Uterus (tissue), 4 donors: ENCODE measurements around the gene STC2. TPM values are rescaled to one million over a fixed set of nuclear protein-coding genes. Genes with fewer than 3 reads are reported as not detected.

Source experiments
- DNase-seq, 2 donors: peaks; one replicate each; pipeline ENCODE4 v3.0.0-alpha.2; 2019 to 2020
- H3K27ac ChIP-seq, 2 donors: fragments of 200-600 bp; sonication (generic); 1 replicate in 1 of 2; 2 replicates in 1 of 2; pipeline ENCODE4 v1.5.1; 2016 to 2018
- H3K27me3 ChIP-seq, 2 donors: fragments of 200-600 bp; sonication (generic); one replicate each; pipeline ENCODE4 v1.5.1; 2018 to 2019; ENCODE audit warnings: control low read depth in 1 of 2
- H3K36me3 ChIP-seq, 2 donors: fragments of 200-600 bp; sonication (generic); one replicate each; pipeline ENCODE4 v1.5.1; 2019; ENCODE audit warnings: control low read depth in 1 of 2
- H3K4me1 ChIP-seq, 2 donors: fragments of 200-600 bp; sonication (generic); one replicate each; pipeline ENCODE4 v1.5.1; 2018 to 2019; ENCODE audit warnings: control low read depth in 1 of 2
- H3K4me3 ChIP-seq, 2 donors: fragments of 200-600 bp; sonication (generic); 1 replicate in 1 of 2; 2 replicates in 1 of 2; pipeline ENCODE4 v1.5.1; 2018 to 2019; ENCODE audit warnings: mild to moderate bottlenecking in 1 of 2
- H3K9me3 ChIP-seq, 2 donors: fragments of 200-600 bp; sonication (generic); one replicate each; pipeline ENCODE4 v1.5.1; 2019; ENCODE audit warnings: control low read depth in 1 of 2
- CTCF ChIP-seq, 4 experiments: fragments of 200-600 bp in 2 of 4; fragments of 450-650 bp in 2 of 4; sonication (generic) in 2 of 4; IDR thresholded peaks; one replicate each; pipeline ENCODE4 v1.5.1; 2016 to 2019; ENCODE audit warnings: antibody characterized with exemption in 4 of 4, mild to moderate bottlenecking in 2 of 4, moderate library complexity in 1 of 4
- POLR2A ChIP-seq, 2 donors: fragments of 450-650 bp; IDR thresholded peaks; one replicate each; pipeline ENCODE4 v1.6.1; 2016; ENCODE audit warnings: antibody characterized with exemption in 2 of 2, mild to moderate bottlenecking in 1 of 2, moderate library complexity in 1 of 2
- intact Hi-C: fragments of 100-400 bp; cut with DNase I; formaldehyde crosslinking; loops from one replicate; pipeline ENCODE4 v1.15.1; 2023; ENCODE audit warnings: low total_unique reads
- total RNA-seq, 4 donors: library from RNA; depleted of rRNA in 3 of 4; stranded (reverse); fragments of >200 nt in 3 of 4; gene quantifications; one replicate each; pipeline versions ENCODE4 v1.1.0 to v1.2.4, GENCODE V29; 2014 to 2023
- donor health status: DM: yes; HTN: yes; CAD: no.

Gene STC2
- total RNA-seq, 4 donors from 2014 or later: 0.26 to 3.4 (median 1.5) TPM; not detected in 1

- no peak for DNase-seq
- no peak for TF ChIP-seq POLR2A (IDR thresholded peaks at IDR 0.05)
- TF ChIP-seq CTCF (IDR thresholded peaks at IDR 0.05): no peak
- Histone ChIP-seq H3K4me1 (peaks cover 0 to 21% of the 10 kb centered on the region in 2 donors), H3K27ac (peak overlapping the region; percentile 34 to 47), H3K27me3 (peaks cover 0 to 12% of the 10 kb centered on the region in 2 donors), H3K9me3 (no peaks in the 10 kb centered on the region), H3K4me3 (peak overlapping the region in 1 of 2 donors; percentile 2), H3K36me3 (no peaks in the 10 kb centered on the region)
- intact Hi-C loops: no loop called here
Observed at GRCh38 chr5:173323799-173324114, 4.5 kb downstream of the STC2 start.

GRCh38 chr5:173323106-173323798 lies 5.0 kb downstream of the STC2 start:
- TF ChIP-seq POLR2A (IDR thresholded peaks at IDR 0.05): no peak
- TF ChIP-seq CTCF (IDR thresholded peaks at IDR 0.05): no peak
- no peak for DNase-seq
- intact Hi-C loops: no loop called here
- Histone ChIP-seq H3K27me3 (peaks cover 0 to 10% of the 10 kb centered on the region in 2 donors), H3K4me3 (no peak overlapping the region), H3K27ac (peak overlapping the region; percentile 34 to 47), H3K9me3 (no peaks in the 10 kb centered on the region), H3K36me3 (no peaks in the 10 kb centered on the region), H3K4me1 (peaks cover 0 to 17% of the 10 kb centered on the region in 2 donors)

DNA sequence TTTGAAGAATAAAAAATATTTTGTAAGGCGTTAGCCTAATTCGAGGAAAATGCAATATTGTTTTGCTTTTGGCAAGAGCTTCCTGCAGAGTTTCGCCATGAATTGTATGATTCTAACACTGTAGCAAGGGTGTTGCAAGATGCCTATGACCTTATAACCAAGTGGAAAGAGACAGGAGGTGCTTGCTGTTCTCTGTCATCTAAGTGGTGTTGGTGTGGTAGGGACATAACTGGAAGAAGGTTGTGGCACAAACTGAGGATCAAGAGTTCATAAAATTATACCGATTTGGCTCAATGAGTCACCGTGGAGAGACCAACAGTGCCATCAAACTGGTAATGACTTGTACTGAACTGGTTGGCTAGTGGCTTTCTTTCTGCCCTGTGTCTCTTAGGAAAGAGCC lies 6.3 kb downstream of the STC2 start:
- Histone ChIP-seq H3K4me1 (peaks cover 0 to 5% of the 10 kb centered on the region in 2 donors), H3K27ac (no peak overlapping the region)
- intact Hi-C loops: no loop called here

DNA sequence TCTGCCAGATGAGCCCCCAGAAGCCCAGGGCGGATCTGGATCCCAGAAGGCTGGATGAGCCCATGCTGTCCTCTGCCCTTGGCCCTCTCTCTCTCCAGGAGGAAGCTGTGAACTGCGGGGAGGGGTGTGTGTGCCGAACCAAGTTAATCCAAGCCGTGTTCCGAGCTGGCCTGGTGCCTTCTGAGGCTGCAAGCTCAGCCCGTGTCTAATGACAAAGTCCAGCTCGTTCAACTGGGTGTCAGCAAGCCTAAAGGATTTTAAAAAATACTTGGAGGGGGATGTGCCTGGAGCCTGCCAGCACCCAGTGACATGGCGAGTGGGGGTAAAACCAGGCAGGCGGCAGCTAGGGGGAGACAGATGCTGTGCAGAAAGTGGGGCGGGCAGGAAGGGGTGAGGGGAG lies 8.0 kb downstream of the STC2 start:
- Histone ChIP-seq H3K4me1 (peaks cover 0 to 8% of the 10 kb centered on the region in 2 donors), H3K4me3 (no peak overlapping the region), H3K27me3 (no peaks in the 10 kb centered on the region), H3K36me3 (no peaks in the 10 kb centered on the region), H3K27ac (peak overlapping the region; percentile 2 to 34), H3K9me3 (no peaks in the 10 kb centered on the region)
- DNase-seq: peak in 1 of 2 donors; percentile 62
- intact Hi-C loops: no loop called here
- TF ChIP-seq CTCF (IDR thresholded peaks at IDR 0.05) (no peak), POLR2A (IDR thresholded peaks at IDR 0.05) (no peak)

More for the DNA sequence above, 6.3 kb downstream of the STC2 start:
- no peak for TF ChIP-seq CTCF (IDR thresholded peaks at IDR 0.05)
- H3K36me3 ChIP-seq: no peaks in the 10 kb centered on the region
- DNase-seq: no peak
- no peaks in the 10 kb centered on the region for H3K9me3 ChIP-seq
- H3K27me3 ChIP-seq: peaks cover 0 to 2% of the 10 kb centered on the region in 2 donors
- H3K4me3 ChIP-seq: no peak overlapping the region

- Histone ChIP-seq H3K4me1 (peaks cover 0 to 8% of the 10 kb centered on the region in 2 donors), H3K27me3 (no peaks in the 10 kb centered on the region), H3K36me3 (no peaks in the 10 kb centered on the region), H3K4me3 (no peak overlapping the region), H3K9me3 (no peaks in the 10 kb centered on the region), H3K27ac (peak overlapping the region; percentile 2 to 34)
- no peak for DNase-seq
- intact Hi-C loops: no loop called here
- TF ChIP-seq POLR2A (IDR thresholded peaks at IDR 0.05): no peak
- TF ChIP-seq CTCF (IDR thresholded peaks at IDR 0.05): no peak
Observed at GRCh38 chr5:173319646-173320045, 8.6 kb downstream of the STC2 start.
